Measurements from ENCODE around the gene ATP7A. TPM values are rescaled to one million over a fixed set of nuclear protein-coding genes. Genes with fewer than 3 reads are reported as not detected.

ATP7A gene
- total RNA-seq, 4 donors from 2014 or later: 1.1 to 13.8 (median 6.3) TPM

GRCh38 chrX:77953302-77953701 is 42.8 kb downstream of the ATP7A start:
- Histone ChIP-seq H3K36me3 (no peaks in the 10 kb centered on the region), H3K9me3 (no peaks in the 10 kb centered on the region), H3K4me3 (no peak overlapping the region), H3K27ac (peak overlapping the region in 2 of 4 donors; percentile 22 to 39), H3K4me1 (peaks cover 0 to 9% (median 0%) of the 10 kb centered on the region in 4 donors), H3K27me3 (no peaks in the 10 kb centered on the region)
- DNase-seq: no peak
- TF ChIP-seq POLR2AphosphoS5 (IDR thresholded peaks at IDR 0.05): no peak
- WGBS, 2 donors (ENCODE audit: low coverage in 1 of 2): 34% methylated on average over 1 of the region's 1 CpG; no CpG with 5 or more reads in 1 of the 2 donors
- in situ Hi-C loops (cut with MboI; ENCODE audit: low pct_ligation_motif_present in 1 of 4, low pct_unique_long_range_greater_than_20kb in 1 of 4, low sequenced_read_pairs in 3 of 4) (no loop called here), intact Hi-C loops (cut with DNase I; ENCODE audit: low total_unique reads) (no loop called here)

- H3K27me3 ChIP-seq: no peaks in the 10 kb centered on the region
- in situ Hi-C loops (cut with MboI; ENCODE audit: low pct_ligation_motif_present in 1 of 4, low pct_unique_long_range_greater_than_20kb in 1 of 4, low sequenced_read_pairs in 3 of 4): no loop called here
- TF ChIP-seq CTCF (IDR thresholded peaks at IDR 0.05): no peak
- no peak for TF ChIP-seq POLR2AphosphoS5 (IDR thresholded peaks at IDR 0.05)
- TF ChIP-seq POLR2A (IDR thresholded peaks at IDR 0.05): no peak
- TF ChIP-seq EP300 (IDR thresholded peaks at IDR 0.05; ENCODE audit: low read depth): no peak
- H3K36me3 ChIP-seq: no peaks in the 10 kb centered on the region
- no peak overlapping the region for H3K4me3 ChIP-seq
- intact Hi-C loops (cut with DNase I; ENCODE audit: low total_unique reads): no loop called here
- 41% methylated on average over 1 of the region's 1 CpG; no CpG with 5 or more reads in 1 of the 2 donors for WGBS, 2 donors (ENCODE audit: low coverage in 1 of 2)
- H3K9me3 ChIP-seq: no peaks in the 10 kb centered on the region
- peaks cover 0 to 9% (median 0%) of the 10 kb centered on the region in 4 donors for H3K4me1 ChIP-seq
- H3K27ac ChIP-seq: peak overlapping the region in 2 of 4 donors; percentile 22 to 39
- DNase-seq: no peak
These were observed 43.2 kb downstream of the ATP7A start for GRCh38 chrX:77953708-77954107.

- Histone ChIP-seq H3K4me3 (no peak overlapping the region), H3K27me3 (no peaks in the 10 kb centered on the region), H3K36me3 (no peaks in the 10 kb centered on the region), H3K4me1 (no peaks in the 10 kb centered on the region), H3K27ac (no peak overlapping the region), H3K9me3 (no peaks in the 10 kb centered on the region)
- 11 to 26% methylated on average over 1 of the region's 1 CpG for WGBS, 2 donors (ENCODE audit: low coverage in 1 of 2)
- DNase-seq: no peak
- in situ Hi-C loops (cut with MboI; ENCODE audit: low pct_ligation_motif_present in 1 of 4, low pct_unique_long_range_greater_than_20kb in 1 of 4, low sequenced_read_pairs in 3 of 4) (no loop called here), intact Hi-C loops (cut with DNase I; ENCODE audit: low total_unique reads) (no loop called here)
- no peak for TF ChIP-seq EP300 (IDR thresholded peaks at IDR 0.05; ENCODE audit: low read depth)
- TF ChIP-seq CTCF (IDR thresholded peaks at IDR 0.05): no peak
- no peak for TF ChIP-seq POLR2AphosphoS5 (IDR thresholded peaks at IDR 0.05)
- TF ChIP-seq POLR2A (IDR thresholded peaks at IDR 0.05): no peak
These were observed 50.1 kb downstream of the ATP7A start for GRCh38 chrX:77960567-77960966.

GRCh38 chrX:77961063-77961462 is 50.6 kb downstream of the ATP7A start:
- H3K4me3 ChIP-seq: no peak overlapping the region
- intact Hi-C loops (cut with DNase I; ENCODE audit: low total_unique reads) (no loop called here), in situ Hi-C loops (cut with MboI; ENCODE audit: low pct_ligation_motif_present in 1 of 4, low pct_unique_long_range_greater_than_20kb in 1 of 4, low sequenced_read_pairs in 3 of 4) (no loop called here)
- no peak overlapping the region for H3K27ac ChIP-seq
- no peaks in the 10 kb centered on the region for H3K9me3 ChIP-seq
- 60 to 76% methylated on average over 1 to 2 of the region's 2 CpGs for WGBS, 2 donors (ENCODE audit: low coverage in 1 of 2)
- H3K27me3 ChIP-seq: no peaks in the 10 kb centered on the region
- H3K4me1 ChIP-seq: no peaks in the 10 kb centered on the region
- no peaks in the 10 kb centered on the region for H3K36me3 ChIP-seq
- DNase-seq: no peak
- TF ChIP-seq EP300 (IDR thresholded peaks at IDR 0.05; ENCODE audit: low read depth) (no peak), POLR2AphosphoS5 (IDR thresholded peaks at IDR 0.05) (no peak), CTCF (IDR thresholded peaks at IDR 0.05) (no peak), POLR2A (IDR thresholded peaks at IDR 0.05) (no peak)

Measured in transverse colon (tissue), 4 donors.